HG03095 (cell line): ENCODE data around the gene MIER2.

Experiments used
- ATAC-seq: cut with Tn5 transposase; IDR thresholded peaks from one replicate; pipeline ENCODE4 v1.9.1; 2021; ENCODE audit warnings: moderate library complexity; ENCODE audit not compliant: unreplicated experiment

Gene MIER2

GRCh38 chr19:335486-336066 is 9.0 kb downstream of the MIER2 start:
- ATAC-seq: no peak

DNA sequence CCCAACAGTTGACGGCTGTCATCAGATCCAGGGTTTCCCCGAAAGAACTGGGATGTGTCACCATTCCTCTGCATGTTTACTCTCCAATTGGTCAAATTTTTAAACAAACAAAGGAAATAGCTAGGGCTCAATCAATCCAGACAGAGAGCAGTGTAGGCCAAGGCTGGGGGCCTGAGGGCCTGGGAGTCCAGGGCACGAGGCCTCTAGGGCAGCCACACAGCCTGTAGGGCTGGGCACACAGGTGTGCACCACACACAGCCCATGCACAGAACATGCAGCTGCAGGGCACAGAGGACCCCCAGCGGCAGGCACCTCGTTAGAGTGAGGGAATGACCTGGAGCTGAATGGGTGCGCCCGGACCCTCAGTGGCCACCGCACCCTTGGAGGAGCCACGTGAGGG is 9.5 kb downstream of the MIER2 start:
- ATAC-seq: no peak

- no peak for ATAC-seq
These were observed 10.1 kb downstream of the MIER2 start for GRCh38 chr19:334296-335071.

- no peak for ATAC-seq
These were observed 14.1 kb downstream of the MIER2 start for GRCh38 chr19:330503-330902.

DNA sequence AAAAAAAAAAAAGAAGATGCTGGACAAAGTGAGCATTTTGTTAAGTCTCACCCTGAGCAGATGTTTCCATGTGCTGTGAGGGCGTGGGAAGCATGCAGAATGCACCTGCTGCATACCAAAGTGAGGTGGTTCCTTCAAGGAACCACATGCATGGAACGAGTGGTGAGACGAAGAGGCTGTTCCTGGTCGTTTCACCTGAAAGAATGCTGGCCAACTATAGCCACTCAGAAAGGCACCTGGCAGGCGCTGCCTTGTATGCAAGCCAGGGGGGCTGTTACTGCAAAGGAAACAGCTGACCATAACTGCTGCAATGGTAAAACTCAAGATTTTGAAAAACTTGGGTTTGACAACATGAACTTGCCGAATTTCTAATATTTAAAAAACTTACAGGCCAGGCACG is 14.7 kb downstream of the MIER2 start:
- no peak for ATAC-seq

GRCh38 chr19:328025-328505 is 16.5 kb downstream of the MIER2 start:
- ATAC-seq: no peak

DNA sequence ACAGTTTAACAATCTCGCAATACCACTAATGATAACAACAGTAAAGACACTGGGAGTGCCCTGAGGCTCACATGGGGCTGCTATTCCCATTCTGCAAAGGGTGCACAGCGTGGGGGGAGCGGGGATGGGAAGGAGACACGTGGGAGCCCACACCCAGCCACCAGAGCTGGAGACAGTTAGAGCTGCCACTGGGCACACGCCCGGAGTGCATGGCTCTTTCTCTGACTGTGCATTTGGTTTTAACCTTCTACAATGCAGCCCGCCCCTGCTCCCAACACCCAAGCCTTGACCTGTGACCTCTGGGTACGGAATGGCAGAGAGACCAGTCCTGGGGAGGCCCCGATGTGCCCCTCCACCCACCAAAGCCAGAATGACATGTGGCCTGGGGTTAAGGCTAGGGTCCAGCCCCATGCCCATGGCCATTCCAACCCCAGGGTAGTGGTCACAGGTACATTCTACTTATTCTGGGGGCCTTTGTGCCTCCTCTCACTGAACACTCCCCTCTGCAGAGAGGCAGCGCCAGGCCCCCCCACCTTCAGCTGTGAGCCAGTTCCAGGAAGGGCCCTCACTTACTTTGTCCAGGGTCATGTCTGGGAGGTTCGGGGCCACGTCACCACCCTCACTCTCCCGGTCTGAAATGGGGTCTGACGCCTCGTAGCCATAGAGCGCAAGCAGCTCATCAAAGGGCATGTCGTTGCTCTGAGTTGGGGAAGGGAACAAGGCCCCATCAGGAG is 17.1 kb downstream of the MIER2 start:
- ATAC-seq: no peak

DNA sequence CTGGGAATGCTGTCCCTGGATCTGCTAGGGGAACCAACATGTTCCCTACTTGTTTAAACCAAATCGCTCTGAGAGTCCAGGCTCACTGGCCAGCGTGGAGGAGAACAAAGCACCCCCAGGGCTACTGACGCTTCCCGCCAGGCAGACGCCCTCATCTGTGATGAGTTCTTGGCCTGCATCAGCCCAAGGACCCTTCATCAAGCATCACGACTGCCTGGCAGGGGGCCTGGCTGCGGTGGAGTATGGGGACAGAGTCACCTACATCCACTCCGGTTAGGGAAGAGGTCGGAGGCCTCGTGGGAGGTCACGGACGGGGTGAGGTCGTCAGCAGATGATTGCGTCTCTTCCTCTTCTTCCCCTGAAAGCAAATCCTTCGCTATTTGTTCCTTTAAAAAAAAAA is 17.7 kb downstream of the MIER2 start:
- ATAC-seq: no peak

- no peak for ATAC-seq
These were observed 18.5 kb downstream of the MIER2 start for GRCh38 chr19:325937-326565.

- no peak for ATAC-seq
These were observed 19.2 kb downstream of the MIER2 start for GRCh38 chr19:325173-325936.

GRCh38 chr19:324716-325115 is 19.9 kb downstream of the MIER2 start:
- ATAC-seq: no peak

GRCh38 chr19:322616-323015 is 22.0 kb downstream of the MIER2 start:
- ATAC-seq: no peak

- no peak for ATAC-seq
These were observed 26.2 kb downstream of the MIER2 start for GRCh38 chr19:318509-318774.

- ATAC-seq: no peak
These were observed 26.7 kb downstream of the MIER2 start for GRCh38 chr19:317710-318508.

DNA sequence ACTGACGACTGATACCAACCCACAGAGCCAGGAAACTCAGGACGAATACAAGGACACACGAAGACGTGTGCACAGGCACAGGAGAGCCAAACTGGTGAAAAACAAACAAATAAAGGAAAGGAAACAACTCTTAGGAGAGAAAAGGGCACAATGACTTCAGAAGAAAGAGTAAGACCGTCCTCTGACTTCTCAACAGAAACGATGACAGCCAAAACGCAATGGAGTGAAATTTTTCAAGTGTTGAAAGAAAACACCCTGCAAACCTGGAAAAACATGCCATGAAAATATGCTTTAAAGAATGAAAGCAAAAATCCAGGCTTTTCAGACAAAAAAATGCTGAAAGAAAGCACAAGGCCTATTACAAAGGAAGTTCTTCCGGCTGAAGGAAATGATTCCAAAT is 28.8 kb downstream of the MIER2 start:
- ATAC-seq: no peak

GRCh38 chr19:313988-314815 is 30.4 kb downstream of the MIER2 start:
- ATAC-seq: no peak

DNA sequence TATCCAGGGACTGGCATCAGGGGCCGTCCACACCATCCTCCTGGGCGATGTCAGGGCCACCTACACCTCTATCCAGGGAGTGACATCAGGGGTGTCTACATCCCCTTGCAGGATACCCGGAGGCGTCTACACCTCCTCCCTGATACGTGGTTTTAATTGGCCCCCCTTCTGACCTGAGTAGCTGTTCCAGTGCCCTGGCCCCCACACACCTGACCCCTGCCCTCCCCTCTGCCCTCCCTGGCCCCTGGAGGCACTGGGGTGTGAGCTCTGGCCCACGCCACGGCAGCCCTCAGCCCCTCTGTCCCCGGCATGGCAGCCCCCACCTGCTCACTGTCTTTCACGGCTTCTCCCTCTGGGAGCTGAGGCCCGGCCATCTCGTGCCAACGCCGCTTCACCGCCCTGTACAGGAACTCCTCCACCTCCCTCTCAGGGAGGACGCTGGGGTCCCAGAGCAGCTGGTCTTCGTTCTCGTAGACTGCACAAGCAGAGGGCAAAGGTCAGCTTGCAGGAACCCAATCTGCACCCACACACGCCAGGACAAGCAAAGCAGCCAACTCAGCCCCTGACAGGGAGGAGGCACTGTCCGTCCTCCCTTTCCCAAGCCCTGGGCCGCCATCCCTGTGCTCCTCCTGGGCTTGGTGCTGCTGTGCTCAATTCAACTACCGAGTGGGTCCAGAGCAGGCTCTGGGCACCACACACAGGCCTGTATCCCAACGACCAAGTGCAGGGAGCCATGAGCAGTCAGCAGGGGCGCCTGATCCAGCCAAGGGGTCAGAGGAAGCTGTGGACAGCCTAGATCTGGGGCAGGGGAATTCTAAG is 31.2 kb downstream of the MIER2 start:
- ATAC-seq: no peak

GRCh38 chr19:311813-312261 is 32.8 kb downstream of the MIER2 start:
- no peak for ATAC-seq
